ENCODE data around the gene IFT57.

IFT57 gene

DNA sequence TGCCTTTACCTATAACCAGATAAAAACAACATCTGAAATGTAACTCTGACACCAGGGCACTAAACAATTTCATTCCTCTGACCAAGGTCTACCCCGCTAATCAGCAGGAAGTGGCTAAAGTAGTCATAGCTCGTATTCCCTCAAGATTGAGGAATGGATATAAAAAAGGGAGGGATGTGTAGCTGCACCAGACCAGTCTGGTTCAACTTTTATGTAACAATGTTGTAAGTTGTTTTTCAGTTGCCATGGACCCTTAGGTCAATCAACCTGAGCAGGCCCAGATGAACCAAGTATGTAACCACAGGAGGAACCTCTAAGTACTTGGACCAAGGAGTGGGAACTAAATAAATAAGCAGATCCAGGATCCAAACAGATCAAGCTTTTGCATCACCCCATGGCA lies 28.4 kb upstream of the IFT57 start:
- in situ Hi-C loops (cut with HindIII; ENCODE audit: low sequenced_read_pairs), result no loop called here
- TF ChIP-seq, protein P1, sequence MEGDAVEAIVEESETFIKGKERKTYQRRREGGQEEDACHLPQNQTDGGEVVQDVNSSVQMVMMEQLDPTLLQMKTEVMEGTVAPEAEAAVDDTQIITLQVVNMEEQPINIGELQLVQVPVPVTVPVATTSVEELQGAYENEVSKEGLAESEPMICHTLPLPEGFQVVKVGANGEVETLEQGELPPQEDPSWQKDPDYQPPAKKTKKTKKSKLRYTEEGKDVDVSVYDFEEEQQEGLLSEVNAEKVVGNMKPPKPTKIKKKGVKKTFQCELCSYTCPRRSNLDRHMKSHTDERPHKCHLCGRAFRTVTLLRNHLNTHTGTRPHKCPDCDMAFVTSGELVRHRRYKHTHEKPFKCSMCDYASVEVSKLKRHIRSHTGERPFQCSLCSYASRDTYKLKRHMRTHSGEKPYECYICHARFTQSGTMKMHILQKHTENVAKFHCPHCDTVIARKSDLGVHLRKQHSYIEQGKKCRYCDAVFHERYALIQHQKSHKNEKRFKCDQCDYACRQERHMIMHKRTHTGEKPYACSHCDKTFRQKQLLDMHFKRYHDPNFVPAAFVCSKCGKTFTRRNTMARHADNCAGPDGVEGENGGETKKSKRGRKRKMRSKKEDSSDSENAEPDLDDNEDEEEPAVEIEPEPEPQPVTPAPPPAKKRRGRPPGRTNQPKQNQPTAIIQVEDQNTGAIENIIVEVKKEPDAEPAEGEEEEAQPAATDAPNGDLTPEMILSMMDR (IDR thresholded peaks at IDR 0.05; ENCODE audit: low read depth, low read length), result no peak
- no peak for DNase-seq (ENCODE audit: low read depth, low spot score)
- no peak overlapping the region for H3K4me3 ChIP-seq (ENCODE audit: low read depth, low read length)

DNA sequence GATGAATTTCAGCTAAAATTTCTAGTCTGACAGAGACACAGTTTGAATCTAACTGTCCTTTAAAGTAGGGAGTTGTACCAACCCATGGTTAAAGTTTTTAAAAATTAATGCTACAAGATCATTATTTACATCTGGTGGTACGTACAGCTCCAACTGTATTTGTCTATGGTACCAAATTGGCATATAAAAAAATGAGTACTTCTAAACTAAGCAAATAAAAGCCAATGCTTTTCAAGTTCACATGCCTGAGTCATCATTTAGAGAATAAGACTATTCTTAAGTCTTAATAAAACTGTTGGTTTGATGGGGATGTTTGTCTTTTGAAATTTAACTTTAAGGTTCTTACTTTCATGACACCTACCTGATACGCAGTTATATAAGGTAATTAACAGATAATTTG lies 21.0 kb upstream of the IFT57 start:
- TF ChIP-seq, protein P1 (IDR thresholded peaks at IDR 0.05; ENCODE audit: low read depth, low read length), result no peak
- no peak for DNase-seq (ENCODE audit: low read depth, low spot score)

DNA sequence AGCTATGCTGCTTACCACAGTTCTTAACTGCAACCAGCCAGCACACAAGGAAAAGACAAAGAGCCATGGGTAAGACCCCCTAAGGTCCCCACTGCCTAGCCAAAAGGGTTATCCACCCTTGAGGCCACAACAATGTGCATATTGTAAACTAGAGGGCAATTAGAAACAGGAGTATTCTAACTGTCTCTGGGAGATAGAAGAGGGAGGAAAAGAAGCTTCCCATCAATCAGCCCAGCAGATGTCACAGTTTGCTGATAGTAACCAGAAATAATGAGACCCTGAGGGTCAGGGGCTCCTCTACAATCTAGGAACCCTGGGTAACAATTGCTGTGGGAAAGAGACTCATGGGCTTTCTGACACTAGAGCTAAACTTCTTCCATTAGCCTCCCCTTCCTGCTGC lies 20.6 kb upstream of the IFT57 start:
- no peak overlapping the region for H3K4me3 ChIP-seq (ENCODE audit: low read depth, low read length)
- TF ChIP-seq, protein P1 (IDR thresholded peaks at IDR 0.05; ENCODE audit: low read depth, low read length), result no peak
- in situ Hi-C loops (cut with HindIII; ENCODE audit: low sequenced_read_pairs), result no loop called here
- no peak for DNase-seq (ENCODE audit: low read depth, low spot score)

More for the DNA sequence above, 21.0 kb upstream of the IFT57 start:
- in situ Hi-C loops (cut with HindIII; ENCODE audit: low sequenced_read_pairs), result no loop called here
- H3K4me3 ChIP-seq (ENCODE audit: low read depth, low read length), result no peak overlapping the region

DNA sequence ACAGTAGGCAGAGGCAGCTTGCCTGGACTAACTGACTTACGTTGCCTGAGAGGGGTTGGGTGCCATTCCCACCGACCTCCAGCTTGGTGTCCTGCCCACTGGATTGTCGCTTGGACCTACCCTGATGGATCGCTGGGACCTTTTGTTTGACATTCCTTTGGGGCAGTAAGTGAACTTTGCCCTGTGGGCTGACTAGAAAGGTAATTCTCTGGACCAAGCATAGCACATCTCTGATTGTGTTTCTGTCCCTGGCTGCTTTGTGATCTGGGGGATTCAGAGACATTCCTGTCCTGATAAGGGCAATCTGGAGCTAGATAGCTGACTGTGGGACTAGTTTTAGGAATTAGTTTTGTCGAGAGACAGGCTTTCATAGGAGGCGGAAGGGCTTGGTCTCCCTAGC lies 19.5 kb upstream of the IFT57 start:
- in situ Hi-C loops (cut with HindIII; ENCODE audit: low sequenced_read_pairs), result no loop called here
- no peak overlapping the region for H3K4me3 ChIP-seq (ENCODE audit: low read depth, low read length)
- TF ChIP-seq, protein P1 (IDR thresholded peaks at IDR 0.05; ENCODE audit: low read depth, low read length), result no peak
- DNase-seq (ENCODE audit: low read depth, low spot score), result no peak

DNA sequence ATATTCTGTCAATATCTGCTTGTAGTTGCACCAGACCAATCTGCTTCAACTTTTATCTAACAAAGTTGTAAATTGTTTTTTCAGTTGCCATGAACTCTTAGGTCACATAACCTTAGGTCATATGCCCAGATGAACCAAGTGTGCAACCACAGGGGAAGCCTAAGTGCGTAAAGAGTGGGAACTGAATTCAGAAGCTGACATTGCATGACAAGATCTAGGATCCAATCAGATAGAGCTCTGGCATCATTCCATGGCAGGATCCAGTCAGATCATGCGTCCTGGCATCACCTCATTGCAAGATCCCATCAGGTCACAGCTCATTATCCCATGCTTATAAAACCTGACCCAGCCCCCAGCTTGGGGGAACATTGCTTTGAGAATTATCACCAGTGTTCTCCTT lies 18.9 kb upstream of the IFT57 start:
- no peak for DNase-seq (ENCODE audit: low read depth, low spot score)
- in situ Hi-C loops (cut with HindIII; ENCODE audit: low sequenced_read_pairs), result no loop called here
- TF ChIP-seq, protein P1 (IDR thresholded peaks at IDR 0.05; ENCODE audit: low read depth, low read length), result no peak
- no peak overlapping the region for H3K4me3 ChIP-seq (ENCODE audit: low read depth, low read length)

DNA sequence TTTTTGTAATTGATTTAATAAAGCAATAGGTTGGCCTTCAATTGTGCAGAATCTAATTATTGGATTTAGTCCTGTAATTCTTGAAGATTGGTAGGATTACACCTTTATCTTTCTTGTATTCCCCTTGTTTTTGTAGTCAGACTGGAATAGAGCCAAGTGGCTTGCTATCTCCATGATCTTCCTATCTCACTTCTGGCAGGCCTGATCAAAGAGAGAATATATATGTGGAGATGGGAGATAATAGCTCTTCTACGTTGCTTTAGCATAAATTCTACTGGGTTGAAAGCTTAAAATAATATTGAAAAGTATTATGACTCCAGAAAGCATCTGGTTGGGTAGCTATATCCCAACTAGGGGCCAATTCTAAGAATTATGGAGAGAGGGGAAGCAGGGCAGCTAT lies 16.9 kb upstream of the IFT57 start:
- TF ChIP-seq, protein P1 (IDR thresholded peaks at IDR 0.05; ENCODE audit: low read depth, low read length), result no peak

DNA sequence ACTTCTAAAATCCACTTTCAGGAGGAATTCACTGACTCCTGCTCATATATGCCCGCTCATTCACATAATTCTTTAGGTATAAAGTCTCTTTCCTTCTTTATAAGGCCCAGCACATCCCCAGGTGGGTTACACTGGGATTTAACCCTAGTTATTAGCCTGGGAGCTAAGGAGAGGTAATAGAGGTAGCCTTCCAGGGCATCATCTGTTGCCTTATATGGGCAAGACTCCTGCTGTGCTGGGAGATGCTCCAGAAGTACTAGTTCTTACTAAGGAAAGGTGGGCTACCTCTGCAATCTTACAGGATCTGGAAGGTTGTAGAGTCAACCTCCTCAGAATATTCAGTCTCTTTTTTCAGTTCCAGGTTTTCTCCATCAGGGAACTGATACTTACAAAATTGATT lies 13.1 kb upstream of the IFT57 start:
- in situ Hi-C loops (cut with HindIII; ENCODE audit: low sequenced_read_pairs), result no loop called here
- H3K4me3 ChIP-seq (ENCODE audit: low read depth, low read length), result no peak overlapping the region
- DNase-seq (ENCODE audit: low read depth, low spot score), result no peak
- TF ChIP-seq, protein P1 (IDR thresholded peaks at IDR 0.05; ENCODE audit: low read depth, low read length), result no peak

More for the DNA sequence above, 16.9 kb upstream of the IFT57 start:
- in situ Hi-C loops (cut with HindIII; ENCODE audit: low sequenced_read_pairs), result no loop called here
- no peak for DNase-seq (ENCODE audit: low read depth, low spot score)
- H3K4me3 ChIP-seq (ENCODE audit: low read depth, low read length), result no peak overlapping the region
